Astrocyte of the cerebellum (primary cell): ENCODE measurements around the gene CD79B.
A peak's percentile ranks its signal among the peaks of the same experiment; 100 is the strongest.
"Not testable (repeated sequence)": the region's sequence is repeated elsewhere in the genome, so short reads cannot be mapped to it uniquely, and the experiment has no call there.

ENCODE experiments used
- DNase-seq: peaks from one replicate; pipeline ENCODE4 v3.0.0-alpha.2; 2011; ENCODE audit warnings: low read depth
- H3K4me3 ChIP-seq: 2 replicates; pipeline ENCODE4 v1.5.1; 2011; ENCODE audit warnings: mild to moderate bottlenecking, low read depth, low read length, moderate library complexity
- CTCF ChIP-seq: IDR thresholded peaks from 2 replicates; pipeline ENCODE4 v1.5.1; 2012; ENCODE audit warnings: low read length, low read depth, moderate library complexity, mild to moderate bottlenecking; ENCODE audit errors: missing control alignments
- in situ Hi-C: cut with HindIII; loops from 2 replicates; pipeline ENCODE4 v1.10.0; 2017; ENCODE audit warnings: low sequenced_read_pairs

Gene CD79B

GRCh38 chr17:63894821-63895220, 37.3 kb downstream of the CD79B start:
- in situ Hi-C loops, H3K4me3 ChIP-seq, DNase-seq: not testable (repeated sequence)

- in situ Hi-C loops, H3K4me3 ChIP-seq, DNase-seq: not testable (repeated sequence)
Measured at GRCh38 chr17:63894021-63894420, 38.1 kb downstream of the CD79B start.

- in situ Hi-C loops, H3K4me3 ChIP-seq, DNase-seq: not testable (repeated sequence)
Measured at GRCh38 chr17:63892316-63893037, 39.7 kb downstream of the CD79B start.

- DNase-seq, H3K4me3 ChIP-seq, in situ Hi-C loops: not testable (repeated sequence)
- TF ChIP-seq CTCF = peak; percentile 46
Measured at GRCh38 chr17:63889026-63889848, 42.9 kb downstream of the CD79B start.

- DNase-seq, in situ Hi-C loops, H3K4me3 ChIP-seq: not testable (repeated sequence)
Measured at GRCh38 chr17:63885119-63885518, 47.0 kb downstream of the CD79B start.

- DNase-seq, in situ Hi-C loops, H3K4me3 ChIP-seq: not testable (repeated sequence)
Measured at GRCh38 chr17:63882626-63883126, 49.5 kb downstream of the CD79B start.

- in situ Hi-C loops = no loop called here
- H3K4me3 ChIP-seq = no peak within 1 kb of the TSS
- DNase-seq = peak; percentile 13
- TF ChIP-seq CTCF = peak; percentile 68
Measured at GRCh38 chr17:63881935-63882601, 50.1 kb downstream of the CD79B start, which contains the start of gene GH2. TSS of gene GH2 (minus strand) at chr17:63881944. CDS start at chr17:63881801, 143 bp downstream.

- in situ Hi-C loops, H3K4me3 ChIP-seq, DNase-seq: not testable (repeated sequence)
Measured at GRCh38 chr17:63881337-63881736, 50.8 kb downstream of the CD79B start.

GRCh38 chr17:63880706-63881105, 51.4 kb downstream of the CD79B start:
- no peak overlapping the region for H3K4me3 ChIP-seq
- no peak for TF ChIP-seq CTCF
- DNase-seq = no peak
- in situ Hi-C loops = no loop called here
